ENCODE results near the gene PLEKHM1. TPM values are rescaled to one million over a fixed set of nuclear protein-coding genes. Genes with fewer than 3 reads are reported as not detected.

Gene PLEKHM1
- total and polyA plus RNA-seq, 10 donors = 7.4 to 121 (median 80.0) TPM

DNA sequence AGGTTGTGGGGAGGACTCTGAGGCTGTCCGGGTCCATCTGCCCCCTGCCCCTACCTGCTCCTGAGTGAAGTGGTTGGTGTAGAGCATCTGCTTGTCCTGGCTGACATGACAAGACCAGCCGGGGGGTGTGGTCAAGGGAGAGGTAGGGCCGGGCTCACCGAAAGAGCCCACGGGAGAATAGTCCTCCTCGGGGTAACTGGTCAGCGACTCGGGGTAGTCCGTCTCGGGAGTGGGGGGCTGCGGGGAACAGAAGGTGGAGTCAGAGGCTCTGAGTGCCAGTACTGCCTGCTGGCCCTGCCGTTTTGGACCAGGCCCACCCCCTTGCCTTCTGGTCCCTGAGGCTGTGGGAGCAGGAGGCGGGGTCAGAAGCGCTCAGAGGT is 85.7 kb downstream of the PLEKHM1 start:
- H3K36me3 ChIP-seq = peaks cover 3 to 78% (median 60%) of the 10 kb centered on the region in 6 donors
- peak overlapping the region in 3 of 8 donors; percentile 94 to 95 (median 95) for H3K27ac ChIP-seq
- no peaks in the 10 kb centered on the region for H3K27me3 ChIP-seq (replicated peaks in 1 of 7)
- peaks cover 27 to 54% (median 40%) of the 10 kb centered on the region in 6 donors for H3K4me1 ChIP-seq
- no peaks in the 10 kb centered on the region for H3K9me3 ChIP-seq
- no peak for DNase-seq
- TF ChIP-seq, protein P1, sequence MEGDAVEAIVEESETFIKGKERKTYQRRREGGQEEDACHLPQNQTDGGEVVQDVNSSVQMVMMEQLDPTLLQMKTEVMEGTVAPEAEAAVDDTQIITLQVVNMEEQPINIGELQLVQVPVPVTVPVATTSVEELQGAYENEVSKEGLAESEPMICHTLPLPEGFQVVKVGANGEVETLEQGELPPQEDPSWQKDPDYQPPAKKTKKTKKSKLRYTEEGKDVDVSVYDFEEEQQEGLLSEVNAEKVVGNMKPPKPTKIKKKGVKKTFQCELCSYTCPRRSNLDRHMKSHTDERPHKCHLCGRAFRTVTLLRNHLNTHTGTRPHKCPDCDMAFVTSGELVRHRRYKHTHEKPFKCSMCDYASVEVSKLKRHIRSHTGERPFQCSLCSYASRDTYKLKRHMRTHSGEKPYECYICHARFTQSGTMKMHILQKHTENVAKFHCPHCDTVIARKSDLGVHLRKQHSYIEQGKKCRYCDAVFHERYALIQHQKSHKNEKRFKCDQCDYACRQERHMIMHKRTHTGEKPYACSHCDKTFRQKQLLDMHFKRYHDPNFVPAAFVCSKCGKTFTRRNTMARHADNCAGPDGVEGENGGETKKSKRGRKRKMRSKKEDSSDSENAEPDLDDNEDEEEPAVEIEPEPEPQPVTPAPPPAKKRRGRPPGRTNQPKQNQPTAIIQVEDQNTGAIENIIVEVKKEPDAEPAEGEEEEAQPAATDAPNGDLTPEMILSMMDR (IDR thresholded peaks at IDR 0.05 in 8 of 11, conservative IDR thresholded peaks at IDR 0.05 in 3 of 11) = no peak
- peak in 1 of 3 donors; percentile 39 for TF ChIP-seq POLR2AphosphoS5 (IDR thresholded peaks at IDR 0.05)
- intact Hi-C loops (cut with DNase I; ENCODE audit: low total_unique reads) = no loop called here
- 85 to 92% (median 88%) methylated on average over 12 to 14 of the region's 14 CpGs for WGBS, 5 donors
- H3K4me3 ChIP-seq = no peak overlapping the region

- H3K9me3 ChIP-seq = no peaks in the 10 kb centered on the region
- DNase-seq = no peak
- peaks cover 3 to 87% (median 69%) of the 10 kb centered on the region in 6 donors for H3K36me3 ChIP-seq
- intact Hi-C loops (cut with DNase I; ENCODE audit: low total_unique reads) = no loop called here
- H3K27me3 ChIP-seq (replicated peaks in 1 of 7) = no peaks in the 10 kb centered on the region
- peak in 2 of 3 donors; percentile 9 to 13 for TF ChIP-seq POLR2AphosphoS5 (IDR thresholded peaks at IDR 0.05)
- TF ChIP-seq, protein P1 (IDR thresholded peaks at IDR 0.05 in 8 of 11, conservative IDR thresholded peaks at IDR 0.05 in 3 of 11) = no peak
- peaks cover 27 to 46% (median 35%) of the 10 kb centered on the region in 6 donors for H3K4me1 ChIP-seq
- no peak overlapping the region for H3K27ac ChIP-seq
- WGBS, 5 donors = 94 to 96% (median 95%) methylated on average over 10 of the region's 10 CpGs
- no peak overlapping the region for H3K4me3 ChIP-seq
Measured at GRCh38 chr17:45403906-45404490, 86.5 kb downstream of the PLEKHM1 start.

- no peak for TF ChIP-seq POLR2AphosphoS5 (IDR thresholded peaks at IDR 0.05)
- no peak for TF ChIP-seq POLR2A (IDR thresholded peaks at IDR 0.05)
- TF ChIP-seq, protein P1 (IDR thresholded peaks at IDR 0.05 in 8 of 11, conservative IDR thresholded peaks at IDR 0.05 in 3 of 11) = no peak
- H3K27ac ChIP-seq = peak overlapping the region in 1 of 8 donors; percentile 30
- no peak overlapping the region for H3K4me3 ChIP-seq
- no peaks in the 10 kb centered on the region for H3K27me3 ChIP-seq (replicated peaks in 1 of 7)
- peaks cover 22 to 35% (median 24%) of the 10 kb centered on the region in 6 donors for H3K4me1 ChIP-seq
- peak; percentile 41 for DNase-seq
- no peaks in the 10 kb centered on the region for H3K9me3 ChIP-seq
- 67 to 95% (median 88%) methylated on average over 1 of the region's 1 CpG for WGBS, 5 donors
- H3K36me3 ChIP-seq = peaks cover 3 to 98% (median 79%) of the 10 kb centered on the region in 6 donors
- intact Hi-C loops (cut with DNase I; ENCODE audit: low total_unique reads) = no loop called here
Measured at GRCh38 chr17:45402916-45403315, 87.6 kb downstream of the PLEKHM1 start.

- no peak overlapping the region for H3K4me3 ChIP-seq
- 74 to 86% (median 84%) methylated on average over 5 of the region's 5 CpGs for WGBS, 5 donors
- intact Hi-C loops (cut with DNase I; ENCODE audit: low total_unique reads) = no loop called here
- TF ChIP-seq POLR2A (IDR thresholded peaks at IDR 0.05) (no peak), POLR2AphosphoS5 (IDR thresholded peaks at IDR 0.05) (no peak)
- TF ChIP-seq, protein P1 (IDR thresholded peaks at IDR 0.05 in 8 of 11, conservative IDR thresholded peaks at IDR 0.05 in 3 of 11) = no peak
- DNase-seq = no peak
- H3K36me3 ChIP-seq = peaks cover 0 to 100% (median 96%) of the 10 kb centered on the region in 6 donors
- H3K27me3 ChIP-seq (replicated peaks in 1 of 7) = no peaks in the 10 kb centered on the region
- no peaks in the 10 kb centered on the region for H3K9me3 ChIP-seq
- peaks cover 6 to 18% (median 8%) of the 10 kb centered on the region in 6 donors for H3K4me1 ChIP-seq
- H3K27ac ChIP-seq = no peak overlapping the region
Measured at GRCh38 chr17:45398800-45399199, 91.7 kb downstream of the PLEKHM1 start.

Data from spleen (tissue), 11 donors.